Subcutaneous adipose tissue (tissue), 4 donors: ENCODE data around the gene PLEKHG5. TPM values are rescaled to one million over a fixed set of nuclear protein-coding genes. Genes with fewer than 3 reads are reported as not detected.

Experiments used
- total RNA-seq, 4 donors: library from RNA; depleted of rRNA; stranded (reverse); fragments of >200 nt; gene quantifications; one replicate each; pipeline ENCODE4 v1.1.0, GENCODE V29; 2016
- TF ChIP-seq, protein P1 (sequence below): fragments of 450-650 bp; IDR thresholded peaks from one replicate; pipeline ENCODE4 v1.5.1; 2016; ENCODE audit warnings: low read depth, mild to moderate bottlenecking, control low read depth, antibody characterized with exemption, moderate library complexity

Gene PLEKHG5
- total RNA-seq, 4 donors from 2014 or later = 2.4 to 15.4 (median 3.6) TPM

DNA sequence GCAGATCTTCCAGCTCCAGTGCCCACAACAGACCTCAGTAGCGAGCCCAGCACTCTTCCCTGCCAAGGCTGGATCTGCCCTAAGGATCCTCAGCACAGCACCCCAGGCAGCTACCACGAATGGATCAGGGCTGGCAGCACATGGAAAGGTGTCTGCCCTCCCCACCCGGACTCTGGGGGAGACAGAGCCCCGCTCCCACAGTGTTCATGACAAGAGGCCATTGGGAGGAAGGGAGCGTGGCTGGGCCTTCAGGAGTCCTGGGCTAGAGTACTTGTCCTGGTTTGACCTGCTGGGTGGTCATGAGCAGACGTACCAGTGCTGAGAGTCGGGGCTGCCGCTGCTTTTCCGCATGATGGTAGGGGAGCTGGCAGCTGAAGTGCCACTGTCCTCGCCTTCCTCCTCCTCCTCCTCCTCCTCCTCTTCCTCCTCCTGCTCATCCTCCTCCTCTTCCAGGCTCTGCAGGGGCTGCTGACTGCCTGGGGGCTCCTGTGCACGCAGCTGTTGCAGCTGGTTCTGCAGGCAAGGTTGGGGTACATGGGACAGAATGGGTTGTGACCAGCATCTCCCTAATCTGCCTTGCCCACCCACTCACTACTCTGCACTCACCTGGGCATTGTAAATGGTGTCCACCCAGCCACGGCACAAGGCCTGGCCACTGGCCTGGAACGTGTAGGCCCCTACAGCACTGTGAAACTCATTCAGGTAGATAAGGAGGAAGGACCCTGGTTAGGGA lies 22.6 kb downstream of the PLEKHG5 start:
- TF ChIP-seq, protein P1, sequence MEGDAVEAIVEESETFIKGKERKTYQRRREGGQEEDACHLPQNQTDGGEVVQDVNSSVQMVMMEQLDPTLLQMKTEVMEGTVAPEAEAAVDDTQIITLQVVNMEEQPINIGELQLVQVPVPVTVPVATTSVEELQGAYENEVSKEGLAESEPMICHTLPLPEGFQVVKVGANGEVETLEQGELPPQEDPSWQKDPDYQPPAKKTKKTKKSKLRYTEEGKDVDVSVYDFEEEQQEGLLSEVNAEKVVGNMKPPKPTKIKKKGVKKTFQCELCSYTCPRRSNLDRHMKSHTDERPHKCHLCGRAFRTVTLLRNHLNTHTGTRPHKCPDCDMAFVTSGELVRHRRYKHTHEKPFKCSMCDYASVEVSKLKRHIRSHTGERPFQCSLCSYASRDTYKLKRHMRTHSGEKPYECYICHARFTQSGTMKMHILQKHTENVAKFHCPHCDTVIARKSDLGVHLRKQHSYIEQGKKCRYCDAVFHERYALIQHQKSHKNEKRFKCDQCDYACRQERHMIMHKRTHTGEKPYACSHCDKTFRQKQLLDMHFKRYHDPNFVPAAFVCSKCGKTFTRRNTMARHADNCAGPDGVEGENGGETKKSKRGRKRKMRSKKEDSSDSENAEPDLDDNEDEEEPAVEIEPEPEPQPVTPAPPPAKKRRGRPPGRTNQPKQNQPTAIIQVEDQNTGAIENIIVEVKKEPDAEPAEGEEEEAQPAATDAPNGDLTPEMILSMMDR = no peak

DNA sequence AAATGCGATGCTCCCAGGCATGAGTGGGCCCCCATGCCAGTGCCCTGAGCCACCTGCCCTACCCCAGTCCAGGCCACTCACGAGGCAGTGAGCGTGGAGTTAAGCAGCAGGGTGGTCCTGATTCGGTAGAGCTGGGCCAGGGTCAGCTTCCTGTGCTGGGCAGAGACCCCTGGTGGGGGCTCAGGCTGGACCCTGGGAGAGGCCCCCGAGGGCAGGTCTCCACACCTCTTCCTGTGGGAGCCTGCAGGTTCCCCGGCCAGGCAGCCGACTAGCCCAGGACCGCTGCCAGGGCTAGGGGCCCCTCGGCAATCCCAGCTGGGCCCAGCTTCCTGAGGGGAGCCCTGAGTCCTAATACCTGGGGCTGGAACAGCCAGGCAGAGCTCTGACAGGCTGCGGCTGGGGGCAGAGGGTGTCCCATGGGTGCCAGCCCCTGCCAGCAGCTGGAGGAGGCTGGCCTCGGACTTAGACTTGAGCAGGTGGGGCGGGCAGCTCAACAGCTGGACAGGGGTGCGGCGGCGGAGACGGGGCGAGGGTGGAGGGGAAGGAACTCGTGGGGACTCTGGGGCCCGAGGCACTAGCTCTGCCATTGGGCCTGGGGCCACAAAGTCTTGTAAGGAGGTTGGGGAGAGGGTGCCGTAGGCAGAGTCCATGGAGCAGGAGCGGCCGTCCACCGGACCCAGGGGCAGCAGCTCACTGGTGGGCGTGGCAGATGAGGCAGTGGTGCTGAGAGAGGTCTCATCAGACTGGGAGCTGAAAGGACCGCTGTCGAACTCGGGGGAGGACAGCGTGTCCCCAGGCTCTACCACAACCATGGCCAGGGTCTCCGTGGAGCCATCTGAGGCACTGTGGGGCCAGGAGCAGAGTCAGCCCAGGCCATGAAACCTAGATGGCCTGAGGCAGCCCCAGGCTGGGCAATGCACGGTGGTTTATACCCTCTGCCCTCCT lies 23.5 kb downstream of the PLEKHG5 start:
- TF ChIP-seq, protein P1 = no peak

DNA sequence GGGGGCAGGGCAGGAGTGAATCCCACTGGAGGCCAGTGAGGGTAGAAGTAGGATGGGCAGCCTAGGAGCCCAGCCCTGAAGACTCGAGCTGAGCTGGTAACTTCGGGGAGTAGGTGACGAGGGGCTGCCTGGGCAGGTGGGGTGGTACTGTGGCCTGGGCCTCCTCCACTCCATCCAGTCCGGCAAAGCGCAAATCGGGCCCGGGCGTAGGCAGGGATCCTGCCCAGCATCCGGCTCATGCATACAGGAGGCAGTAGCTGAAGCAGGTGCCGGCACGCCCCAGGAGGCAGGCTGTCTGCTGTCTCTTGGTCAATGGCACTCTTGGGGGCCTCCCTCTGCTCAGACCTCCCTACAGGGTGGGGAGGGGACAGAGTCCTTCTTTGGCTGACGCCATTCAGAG lies 24.2 kb downstream of the PLEKHG5 start:
- TF ChIP-seq, protein P1 = no peak

DNA sequence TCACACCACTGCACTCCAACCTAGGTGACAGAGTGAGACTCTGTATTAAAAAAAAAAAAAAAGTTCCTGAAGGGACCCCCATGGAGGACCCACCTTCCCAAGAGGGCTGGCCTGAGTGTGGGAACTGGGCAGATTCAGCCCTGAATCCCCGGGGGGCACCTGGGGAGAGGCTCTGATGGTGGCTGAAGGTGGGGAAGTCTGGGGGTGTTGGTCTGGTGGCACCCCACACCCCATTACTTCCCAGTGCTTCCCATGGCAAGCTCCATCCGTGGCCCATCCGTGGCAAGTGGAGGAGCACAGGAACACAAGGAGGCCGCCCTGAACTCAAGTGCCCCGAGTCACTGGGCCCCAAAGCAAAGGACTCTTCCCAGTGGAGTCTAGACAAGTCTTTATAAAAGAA lies 24.7 kb downstream of the PLEKHG5 start:
- TF ChIP-seq, protein P1 = no peak

DNA sequence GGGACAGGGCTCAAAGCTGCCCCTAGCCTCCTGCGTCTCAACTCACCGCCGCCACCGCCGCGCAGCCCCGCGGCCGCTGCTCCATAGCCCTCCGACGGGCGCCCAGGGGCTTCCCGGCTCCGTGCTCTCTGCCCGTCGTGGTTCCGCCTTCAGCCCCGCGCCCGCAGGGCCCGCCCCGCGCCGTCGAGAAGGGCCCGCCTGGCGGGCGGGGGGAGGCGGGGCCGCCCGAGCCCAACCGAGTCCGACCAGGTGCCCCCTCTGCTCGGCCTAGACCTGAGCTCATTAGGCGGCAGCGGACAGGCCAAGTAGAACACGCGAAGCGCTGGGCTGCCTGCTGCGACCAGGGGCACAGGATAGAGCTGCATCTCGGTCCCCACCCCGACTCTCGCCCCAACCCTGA lies 25.4 kb downstream of the PLEKHG5 start, which contains the start of gene TNFRSF25:
TSS of gene TNFRSF25 (minus strand) at position 151 of the 400 bp plus-strand sequence. CDS start at position 85, 66 bp downstream.
- TF ChIP-seq, protein P1 = no peak

DNA sequence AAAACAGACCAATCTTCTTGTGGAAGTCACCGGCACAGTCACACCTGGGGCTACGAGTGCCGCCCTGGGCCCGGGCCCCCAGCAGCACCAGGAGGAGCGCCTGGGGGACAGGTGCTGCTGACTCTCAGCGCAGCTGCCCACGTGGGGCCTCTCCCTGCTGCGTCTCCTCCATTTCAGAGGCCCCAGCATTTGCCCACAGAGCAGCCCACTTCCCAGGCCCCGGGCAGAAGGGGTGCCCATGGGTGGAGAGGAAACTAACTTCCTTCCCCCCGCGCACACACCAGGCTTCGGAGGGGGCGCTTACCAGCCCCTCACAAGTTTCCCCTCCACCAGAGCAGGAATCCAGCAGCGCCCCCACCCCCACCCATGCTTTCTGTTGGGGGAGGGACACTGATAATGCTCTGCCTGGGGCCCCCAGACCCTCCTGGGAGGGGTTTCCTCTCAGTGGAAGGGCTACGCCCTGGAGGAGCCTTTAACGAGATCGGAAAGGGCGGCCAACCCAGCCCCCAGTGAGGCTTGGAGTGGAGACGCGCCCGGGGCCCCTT lies 25.9 kb downstream of the PLEKHG5 start:
- TF ChIP-seq, protein P1 = no peak

DNA sequence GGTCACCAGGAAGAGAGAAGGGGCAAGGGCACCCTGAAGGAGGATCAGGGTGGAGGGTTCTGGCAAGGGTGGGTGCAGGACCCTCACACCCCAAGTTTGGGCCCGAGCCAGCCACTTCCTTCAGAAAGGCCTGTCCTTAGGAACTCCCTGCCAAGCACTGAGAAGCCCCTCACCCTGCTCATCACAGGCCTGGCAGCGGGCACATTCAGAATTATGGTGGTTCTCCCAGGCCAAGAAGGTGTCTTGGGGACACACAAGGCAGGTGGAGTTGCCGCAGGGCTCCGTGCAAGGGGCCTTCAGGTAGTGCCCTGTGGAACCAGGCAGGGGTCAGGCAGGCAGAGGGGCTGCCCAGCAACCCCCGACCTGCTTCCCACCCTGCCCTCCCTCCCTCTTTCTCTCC lies 26.6 kb downstream of the PLEKHG5 start:
- TF ChIP-seq, protein P1 = no peak
